ENCODE measurements around the gene PAK1. TPM values are rescaled to one million over a fixed set of nuclear protein-coding genes. Genes with fewer than 3 reads are reported as not detected.

The PAK1 gene
- total and polyA plus RNA-seq, 2 of the 4 experiments (the other 2 are of a cell fraction): 34.3 to 60.6 TPM

- ChIA-PET POLR2A (ENCODE audit: unreplicated experiment) (no interaction called here), CTCF (no interaction called here)
- H2BK20ac ChIP-seq (ENCODE audit: low read depth, low read length): no peak overlapping the region
- no peak overlapping the region for H2BK5ac ChIP-seq (ENCODE audit: low read depth, low read length, poor library complexity, severe bottlenecking)
- H2AK9ac ChIP-seq (replicated peaks; ENCODE audit: low read depth, low read length, poor library complexity): no peak overlapping the region
- H2BK120ac ChIP-seq (ENCODE audit: low read depth, low read length): no peak overlapping the region
- H3K27ac ChIP-seq (ENCODE audit: insufficient read depth, low read length): no peak overlapping the region
- dilution Hi-C loops (cut with HindIII; ENCODE audit: low sequenced_read_pairs, unreplicated experiment) (no loop called here), intact Hi-C loops (cut with micrococcal nuclease) (loop anchor here (5.0 kb wide), 1 partner anchor 34 kb away; no protein-coding TSS in a partner anchor), in situ Hi-C loops (cut with MboI; ENCODE audit: low sequenced_read_pairs) (no loop called here)
- H3K36me3 ChIP-seq (ENCODE audit: control insufficient read depth, insufficient read depth, low read length): no peaks in the 10 kb centered on the region
- no peak overlapping the region for H3K4me2 ChIP-seq (ENCODE audit: low read depth, low read length)
- H2AFZ ChIP-seq (replicated peaks; ENCODE audit: low read length, poor library complexity): no peak overlapping the region
- no peaks in the 10 kb centered on the region for H3K79me1 ChIP-seq (ENCODE audit: low read depth in 1 of 2, low read length in 2 of 2)
- no peak overlapping the region for H3K4me3 ChIP-seq (ENCODE audit: insufficient read depth, low read depth, low read length)
- H3K9me1 ChIP-seq (ENCODE audit: insufficient read depth, low read length): no peaks in the 10 kb centered on the region
- H3K23ac ChIP-seq (ENCODE audit: low read depth, low read length): no peak overlapping the region
- H3K4ac ChIP-seq (ENCODE audit: low read depth, low read length): no peak overlapping the region
- H3K56ac ChIP-seq (ENCODE audit: extremely low read depth, insufficient read depth, low read length): no peak overlapping the region
- peaks cover 15% of the 10 kb centered on the region for H3K27me3 ChIP-seq (ENCODE audit: control insufficient read depth, insufficient read depth, low read length)
- ATAC-seq (ENCODE audit: low read depth): no peak
- no TSS peak for BruUV-seq (replicated peaks)
- no peak for DNase-seq
- H3K14ac ChIP-seq (replicated peaks; ENCODE audit: low read depth, low read length): no peak overlapping the region
- no peaks in the 10 kb centered on the region for H3K4me1 ChIP-seq (ENCODE audit: control insufficient read depth, insufficient read depth, low read length)
- no peak overlapping the region for H4K91ac ChIP-seq (ENCODE audit: insufficient read depth, low read depth, low read length)
- H3K18ac ChIP-seq (ENCODE audit: low read depth, low read length): no peak overlapping the region
- H3K9ac ChIP-seq (ENCODE audit: low read depth, low read length): no peak overlapping the region
- no peak for TF ChIP-seq CEBPB (IDR thresholded peaks at IDR 0.05; ENCODE audit: low read depth, low read length)
- TF ChIP-seq FOS (IDR thresholded peaks at IDR 0.05; ENCODE audit: low read depth, low read length): no peak
- no peak overlapping the region for H4K8ac ChIP-seq (ENCODE audit: low read depth in 2 of 2, low read length in 2 of 2)
- H4K5ac ChIP-seq (ENCODE audit: low read depth, low read length): no peak overlapping the region
- no peaks in the 10 kb centered on the region for H4K20me1 ChIP-seq (ENCODE audit: insufficient read depth, low read length)
- no peak overlapping the region for H2AK5ac ChIP-seq (ENCODE audit: low read depth, low read length)
- no peaks in the 10 kb centered on the region for H3K9me3 ChIP-seq (ENCODE audit: control insufficient read depth, insufficient read depth, low read length)
- no CpG with 5 or more reads among the region's 1 CpG for WGBS, 2 experiments (ENCODE audit: extremely low coverage in 2 of 2, insufficient read length in 1 of 2)
- H2BK15ac ChIP-seq (ENCODE audit: low read depth, low read length): no peak overlapping the region
Measured at GRCh38 chr11:77428598-77428997, 45.3 kb downstream of the PAK1 start.

Data from IMR-90 (cell line).